HG02623 (cell line): Measurements from ENCODE around the gene SMARCB1.

Experiments
- ATAC-seq: cut with Tn5 transposase; IDR thresholded peaks from one replicate; pipeline ENCODE4 v1.9.1; 2021; ENCODE audit warnings: moderate library complexity; ENCODE audit not compliant: unreplicated experiment

Gene SMARCB1

GRCh38 chr22:23786752-23787599 is at the start of gene SMARCB1:
Gene SMARCB1, plus strand, starts transcription at chr22:23786966. Its CDS starts 204 bp downstream, at chr22:23787170.
- ATAC-seq = peak; percentile 59

- no peak for ATAC-seq
These were observed 49.1 kb upstream of the SMARCB1 start for GRCh38 chr22:23737696-23738095.

DNA sequence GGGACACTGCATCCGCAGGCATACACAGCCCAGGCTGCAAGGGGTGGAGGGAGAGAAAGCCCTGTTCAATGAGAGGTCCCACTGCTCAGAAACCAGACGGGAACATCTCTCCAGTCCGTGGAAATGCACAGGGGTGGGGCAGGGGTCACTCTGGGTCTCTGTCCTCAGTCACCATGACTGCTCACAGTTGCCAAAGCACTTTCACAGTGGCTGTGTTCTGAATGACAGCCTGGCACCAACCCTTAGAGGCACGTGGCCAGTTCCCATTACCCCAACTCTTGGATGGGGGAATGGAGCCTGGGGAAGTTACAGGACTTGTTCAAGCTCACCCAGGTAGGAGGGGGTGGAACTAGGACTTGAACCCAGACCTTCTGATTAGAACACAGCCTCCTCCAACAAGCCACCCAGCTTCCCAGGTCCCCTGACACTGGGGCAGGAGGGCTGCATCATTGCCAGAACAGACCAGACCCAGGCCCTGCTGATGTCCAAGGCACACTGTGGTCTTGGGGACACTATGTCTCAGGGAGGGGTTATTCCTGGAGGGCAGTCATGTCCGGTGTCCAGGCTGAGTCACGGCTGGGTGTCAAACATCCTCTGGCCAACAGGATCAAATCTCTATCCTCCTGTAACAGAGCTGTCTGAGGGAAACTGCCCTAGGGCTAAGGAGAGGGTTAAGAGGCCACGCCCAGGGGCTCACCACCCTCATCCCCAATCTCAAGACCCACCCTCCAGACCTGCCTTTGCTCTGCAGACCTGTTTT is 44.1 kb upstream of the SMARCB1 start:
- no peak for ATAC-seq

DNA sequence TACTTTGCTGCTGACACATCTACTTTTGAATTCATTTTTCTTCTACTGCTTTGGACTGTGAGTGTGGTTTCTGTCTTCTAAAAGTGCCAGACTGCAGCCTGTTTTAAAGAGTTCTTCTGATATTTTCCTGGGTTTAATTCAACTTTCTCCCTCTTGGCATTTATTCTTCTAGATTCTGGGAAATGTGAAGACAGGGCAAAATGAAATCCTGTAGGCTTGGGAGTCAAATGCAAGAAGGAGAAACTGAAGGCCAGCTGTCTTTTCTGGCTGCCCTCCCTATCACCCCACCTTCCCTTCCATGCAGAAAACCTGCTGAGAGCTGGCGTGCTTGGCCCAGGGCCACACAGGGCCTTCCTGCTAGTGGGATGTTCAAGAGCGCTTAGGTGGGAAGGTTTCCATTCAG is 43.5 kb upstream of the SMARCB1 start:
- ATAC-seq = no peak

DNA sequence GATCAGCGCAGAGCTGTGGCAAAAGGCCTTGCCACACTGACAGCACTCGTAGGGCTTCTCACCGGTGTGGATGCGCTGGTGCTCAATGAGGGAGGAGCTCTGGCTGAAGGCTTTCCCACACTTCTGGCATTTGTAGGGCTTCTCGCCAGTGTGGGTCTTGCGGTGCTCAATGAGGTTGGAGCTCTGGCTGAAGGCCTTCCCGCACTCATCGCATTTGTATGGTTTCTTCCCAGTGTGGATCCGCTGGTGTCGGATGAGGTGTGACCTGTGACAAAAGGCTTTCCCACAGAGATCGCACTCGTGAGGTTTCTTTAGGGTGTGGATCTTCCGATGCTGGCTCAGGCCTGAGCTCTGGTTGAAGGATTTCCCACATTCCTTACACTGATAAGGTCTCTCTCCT is 42.8 kb upstream of the SMARCB1 start:
- ATAC-seq = no peak

DNA sequence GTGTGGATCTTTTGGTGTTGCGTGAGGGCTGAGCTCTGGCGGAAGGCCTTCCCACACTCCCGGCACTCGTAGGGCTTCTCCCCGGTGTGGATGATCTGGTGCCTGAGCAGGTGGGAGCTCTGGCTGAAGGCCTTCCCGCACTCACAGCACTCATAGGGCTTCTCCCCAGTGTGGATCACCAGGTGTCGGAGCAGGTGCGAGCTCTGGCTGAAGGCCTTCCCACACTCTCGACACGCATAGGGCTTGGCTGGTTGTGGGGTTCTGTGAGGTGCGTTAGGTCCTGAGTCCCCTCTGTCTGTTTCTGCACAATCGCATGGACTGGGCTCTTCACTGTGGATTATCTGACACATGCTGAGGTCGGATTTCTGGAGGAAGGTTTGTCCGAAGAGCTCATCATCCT is 42.3 kb upstream of the SMARCB1 start:
- no peak for ATAC-seq

GRCh38 chr22:23745791-23746190 is 41.0 kb upstream of the SMARCB1 start:
- ATAC-seq = no peak

DNA sequence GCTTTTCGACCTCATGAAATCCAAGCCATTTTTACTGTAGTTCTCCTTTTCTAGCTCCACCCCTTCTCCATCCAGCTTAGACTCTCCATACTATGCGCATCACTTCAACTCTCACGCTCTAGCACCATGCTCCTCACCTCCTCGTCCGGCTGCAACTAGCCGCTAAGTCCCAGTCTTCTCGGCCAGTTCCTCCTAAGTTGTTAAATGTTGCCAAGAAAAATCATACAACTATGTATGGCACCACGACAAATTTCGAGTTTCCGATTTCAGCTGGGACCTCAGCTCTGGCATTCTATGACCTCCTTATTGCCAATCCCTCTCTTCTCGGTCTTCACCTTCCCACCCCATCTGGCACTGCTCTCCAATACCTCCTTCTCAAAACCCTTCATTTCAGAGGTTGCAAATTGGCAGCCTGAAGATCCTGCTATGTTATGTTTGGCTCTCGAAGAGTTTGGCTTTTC is 36.9 kb upstream of the SMARCB1 start:
- no peak for ATAC-seq

DNA sequence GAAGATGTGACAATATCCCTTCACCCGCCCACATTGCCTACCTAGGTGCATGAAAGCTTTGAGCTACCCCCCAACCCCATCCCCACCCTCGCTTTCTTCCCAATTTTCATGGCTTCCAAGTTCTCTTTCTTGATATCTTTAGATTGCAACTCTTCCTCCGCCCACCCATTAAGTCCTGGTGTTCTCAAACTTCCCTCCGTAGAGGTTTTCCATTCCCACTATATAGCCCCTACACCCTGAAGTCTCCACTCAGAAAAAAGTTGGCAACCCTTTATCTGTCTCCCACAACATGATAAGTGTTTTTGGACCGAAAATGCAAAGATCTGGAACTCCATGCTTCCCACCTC is 36.4 kb upstream of the SMARCB1 start:
- no peak for ATAC-seq

DNA sequence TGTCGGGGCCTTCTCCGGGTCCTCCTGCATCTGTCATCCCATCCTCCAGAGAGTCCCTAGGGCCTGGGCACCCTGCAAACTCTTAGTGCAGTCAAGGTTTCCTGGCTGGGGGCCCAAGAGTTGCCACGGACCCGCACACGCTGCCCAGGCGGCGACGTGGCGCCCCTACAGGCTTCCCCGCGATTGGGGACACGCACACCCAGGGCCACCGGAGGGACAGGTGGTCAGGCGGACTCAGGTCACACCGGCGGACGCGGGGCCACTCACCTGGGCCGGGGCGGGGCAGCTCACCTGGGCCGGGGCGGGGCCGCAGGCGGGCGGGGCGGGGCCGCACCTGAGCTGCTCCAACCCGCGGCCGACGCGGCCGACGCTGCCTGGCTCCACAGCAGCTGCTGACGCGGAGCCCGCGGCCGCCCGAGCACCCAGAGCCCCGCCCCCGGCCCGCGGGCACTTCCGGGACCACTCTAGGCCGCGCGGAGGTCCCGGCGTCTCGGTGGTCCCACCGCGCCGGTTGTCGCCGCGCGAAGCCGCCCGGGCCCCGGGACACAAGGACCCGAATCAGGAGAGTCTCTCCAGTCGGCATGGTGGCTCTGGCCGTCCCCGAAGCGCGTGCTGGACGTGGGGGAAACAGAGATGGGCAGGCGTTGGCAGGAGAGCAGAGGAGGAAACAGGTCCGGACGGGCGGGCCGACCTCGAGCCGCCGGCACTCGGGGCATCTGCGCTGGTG is 35.9 kb upstream of the SMARCB1 start, which contains the start of gene ZNF70:
Gene ZNF70, minus strand, starts transcription at position 399 of the 727 bp plus-strand sequence. CDS start 5,972 bp downstream, outside the sequence.
- ATAC-seq = peak; percentile 74

GRCh38 chr22:23751441-23751996 is 35.2 kb upstream of the SMARCB1 start:
- ATAC-seq = no peak

GRCh38 chr22:23752090-23752691 is 34.6 kb upstream of the SMARCB1 start:
- no peak for ATAC-seq

- no peak for ATAC-seq
These were observed 34.0 kb upstream of the SMARCB1 start for GRCh38 chr22:23752750-23753149.

DNA sequence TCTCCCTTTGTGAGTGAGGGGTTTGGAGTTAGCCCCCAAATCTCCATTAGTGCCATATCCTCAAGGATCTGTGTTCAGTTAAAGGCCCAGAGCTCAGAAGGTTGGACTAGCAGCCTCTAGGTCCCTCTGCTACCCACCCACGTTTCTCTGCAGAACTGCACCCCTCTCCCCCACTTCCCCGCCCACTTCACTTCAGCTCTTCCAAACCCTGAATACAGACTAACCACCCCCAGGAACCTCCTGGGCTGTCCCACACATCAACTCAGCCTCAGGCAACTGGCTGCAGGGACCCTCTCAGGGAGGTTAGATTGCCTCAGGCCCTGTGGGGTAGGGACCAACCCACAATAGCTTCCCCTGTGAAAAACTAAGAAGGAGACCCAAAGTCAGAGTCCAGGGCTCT is 33.4 kb upstream of the SMARCB1 start:
- no peak for ATAC-seq

- ATAC-seq = no peak
These were observed 32.4 kb upstream of the SMARCB1 start, which contains the start of gene VPREB3 for GRCh38 chr22:23754220-23754919. Gene VPREB3, minus strand, starts transcription at chr22:23754425. Its CDS starts 62 bp downstream, at chr22:23754363.

DNA sequence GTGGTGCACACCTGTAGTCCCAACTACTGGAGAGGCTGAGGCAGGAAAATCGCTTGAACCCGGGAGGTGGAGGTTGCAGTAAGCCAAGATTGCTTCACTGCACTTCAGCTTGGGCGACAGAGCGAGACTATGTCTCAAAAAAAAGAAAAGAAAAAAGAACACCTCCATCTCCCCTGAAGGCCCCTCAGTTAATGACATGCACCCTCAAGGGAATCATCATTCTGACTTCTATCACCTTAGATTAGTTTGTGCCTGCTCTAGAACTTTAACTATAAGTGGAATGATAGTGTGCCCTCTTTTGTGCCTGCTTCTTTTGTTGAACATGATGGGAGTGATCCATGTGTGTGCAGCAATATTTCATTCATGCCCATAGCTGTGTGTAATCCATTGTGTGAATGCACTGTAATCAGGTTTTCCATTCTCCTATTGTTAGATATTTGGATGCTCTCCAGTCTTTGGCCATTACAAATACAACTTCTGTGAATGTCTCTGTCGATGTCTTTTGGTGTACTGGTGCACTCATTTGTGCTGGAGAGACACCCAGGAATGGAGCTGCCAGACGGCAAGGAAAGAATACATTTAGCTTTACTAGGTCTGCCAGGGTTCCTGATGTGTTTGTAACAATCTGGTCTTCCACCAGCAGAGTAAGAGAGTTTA is 31.7 kb upstream of the SMARCB1 start:
- no peak for ATAC-seq

DNA sequence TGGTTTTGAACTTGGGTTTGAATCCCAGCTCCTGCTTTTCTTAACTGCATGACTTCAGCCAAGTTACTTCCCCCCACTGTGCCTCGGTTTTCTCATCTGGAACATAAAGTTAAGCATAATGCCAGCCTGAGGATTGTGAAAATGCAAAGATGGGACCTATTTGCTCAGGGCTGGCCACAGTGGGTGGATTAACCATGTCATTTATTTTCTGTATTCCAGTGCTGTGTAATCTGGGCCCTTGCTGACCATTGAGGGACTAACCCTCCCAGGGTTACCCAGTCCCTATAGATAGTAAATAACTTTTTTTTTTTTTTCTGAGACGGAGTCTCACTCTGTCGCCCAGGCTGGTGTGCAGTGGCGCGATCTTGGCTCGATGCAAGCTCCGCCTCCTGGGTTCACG is 31.1 kb upstream of the SMARCB1 start:
- no peak for ATAC-seq

- ATAC-seq = no peak
These were observed 29.9 kb upstream of the SMARCB1 start for GRCh38 chr22:23756891-23757290.

DNA sequence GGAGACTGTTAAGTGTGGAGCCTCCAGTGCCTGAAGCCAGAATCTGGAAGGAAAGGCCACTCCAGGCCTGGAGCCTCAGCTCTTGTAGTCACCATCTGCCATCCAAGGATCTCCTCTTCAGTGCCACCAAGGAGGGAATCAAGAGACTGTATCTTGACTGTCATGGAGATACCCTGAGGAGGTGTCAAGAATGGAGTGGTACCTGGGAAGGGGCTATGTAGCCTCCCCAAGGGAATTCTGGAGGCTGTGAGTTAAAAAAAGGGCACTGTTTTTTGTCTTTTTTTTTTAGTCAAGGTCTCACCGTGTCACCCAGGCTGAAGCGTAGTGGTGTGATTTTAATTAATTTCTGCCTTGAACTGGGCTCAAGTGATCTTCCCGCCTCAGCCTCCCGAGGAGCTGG is 27.2 kb upstream of the SMARCB1 start:
- no peak for ATAC-seq
